NB4 (cell line): ENCODE measurements around the gene POP4.

Experiments
- CTCF ChIP-seq: IDR thresholded peaks from one replicate; pipeline ENCODE4 v1.5.1; 2012; ENCODE audit warnings: low read depth, low read length
- MYC ChIP-seq: IDR thresholded peaks from 2 replicates; pipeline ENCODE4 v1.6.1; 2011; ENCODE audit warnings: low read depth, low read length
- POLR2A ChIP-seq: IDR thresholded peaks from 2 replicates; pipeline ENCODE4 v1.6.1; 2011; ENCODE audit warnings: mild to moderate bottlenecking; ENCODE audit not compliant: insufficient read length; ENCODE audit errors: extremely low read depth

- TF ChIP-seq CTCF (no peak), POLR2A (no peak), MYC (no peak)
These were observed 45.7 kb downstream of the POP4 start for GRCh38 chr19:29651622-29652394.
